WTC11 (cell line): ENCODE measurements around the gene CLMP. TPM values are rescaled to one million over a fixed set of nuclear protein-coding genes. Genes with fewer than 3 reads are reported as not detected.

Experiments
- ATAC-seq: fragments of 200-7000 bp; cut with Tn5 transposase; 2 replicates; pipeline ENCODE4 v1.10.0; 2021; ENCODE audit warnings: mild to moderate bottlenecking, moderate library complexity
- CTCF ChIA-PET: fragments of 300-600 bp; sonication (Branson Sonifier 250); formaldehyde crosslinking; loops from one replicate; lab custom pipeline; 2021; ENCODE audit warnings: antibody characterized with exemption; lab: Charles Lee
- POLR2A ChIA-PET: fragments of 350-600 bp; sonication (Branson Sonifier 250); formaldehyde crosslinking; loops from one replicate; lab custom pipeline; 2021; ENCODE audit warnings: antibody characterized with exemption; lab: Charles Lee
- DNase-seq: peaks from one replicate; pipeline ENCODE4 v3.0.0; 2021; ENCODE audit warnings: low spot score
- H3K27ac Mint-ChIP-seq: 2 replicates; pipeline ENCODE4 v1.8.0; 2021; ENCODE audit warnings: mixed read lengths
- H3K27me3 Mint-ChIP-seq: 2 replicates; pipeline ENCODE4 v1.8.0; 2021; ENCODE audit warnings: low read depth, mild to moderate bottlenecking, moderate library complexity, mixed read lengths
- H3K36me3 Mint-ChIP-seq: 2 replicates; pipeline ENCODE4 v1.8.0; 2021; ENCODE audit warnings: mixed read lengths
- H3K4me1 Mint-ChIP-seq: 2 replicates; pipeline ENCODE4 v1.8.0; 2022; ENCODE audit warnings: mixed read lengths
- H3K4me3 Mint-ChIP-seq: 2 replicates; pipeline ENCODE4 v1.8.0; 2021; ENCODE audit warnings: mild to moderate bottlenecking, moderate library complexity, mixed read lengths
- H3K9me3 Mint-ChIP-seq: 2 replicates; pipeline ENCODE4 v1.8.0; 2021; ENCODE audit warnings: mixed read lengths
- AFF4 ChIP-seq: sonication (generic); formaldehyde crosslinking; IDR thresholded peaks from 2 replicates; pipeline ENCODE4 v1.8.1; 2023; ENCODE audit warnings: mild to moderate bottlenecking, missing genetic modification reagents, borderline replicate concordance
- CBFB ChIP-seq: sonication (generic); formaldehyde crosslinking; IDR thresholded peaks from 2 replicates; pipeline ENCODE4 v1.8.1; 2022; ENCODE audit warnings: mild to moderate bottlenecking, low read depth, missing genetic modification reagents
- CREB1 ChIP-seq: sonication (generic); formaldehyde crosslinking; IDR thresholded peaks from 2 replicates; pipeline ENCODE4 v1.8.0; 2023; ENCODE audit warnings: mild to moderate bottlenecking, missing genetic modification reagents
- FOXJ3 ChIP-seq: sonication (generic); formaldehyde crosslinking; IDR thresholded peaks from 2 replicates; pipeline ENCODE4 v1.9.0; 2021; ENCODE audit warnings: missing genetic modification reagents, mild to moderate bottlenecking, borderline replicate concordance
- FOXP1 ChIP-seq: sonication (generic); formaldehyde crosslinking; IDR thresholded peaks from 2 replicates; pipeline ENCODE4 v1.8.0; 2022; ENCODE audit warnings: missing genetic modification reagents, mild to moderate bottlenecking, moderate library complexity, borderline replicate concordance
- KAT7 ChIP-seq: sonication (generic); formaldehyde crosslinking; IDR thresholded peaks from 2 replicates; pipeline ENCODE4 v1.8.1; 2023; ENCODE audit warnings: missing genetic modification reagents, mild to moderate bottlenecking, borderline replicate concordance
- MAX ChIP-seq: sonication (generic); formaldehyde crosslinking; IDR thresholded peaks from 2 replicates; pipeline ENCODE4 v1.8.0; 2022; ENCODE audit warnings: mild to moderate bottlenecking, missing genetic modification reagents
- MXD4 ChIP-seq: fragments of 250-450 bp; sonication (Bioruptor Pico); IDR thresholded peaks from 2 replicates; pipeline ENCODE4 v1.8.0; 2021; ENCODE audit warnings: mild to moderate bottlenecking, moderate library complexity, borderline replicate concordance
- NFATC4 ChIP-seq: fragments of 250-450 bp; sonication (Bioruptor Pico); IDR thresholded peaks from 2 replicates; pipeline ENCODE4 v1.9.0; 2021; ENCODE audit warnings: mild to moderate bottlenecking
- NFE2L1 ChIP-seq: sonication (generic); formaldehyde crosslinking; IDR thresholded peaks from 2 replicates; pipeline ENCODE4 v1.8.1; 2023; ENCODE audit warnings: missing genetic modification reagents
- NFYB ChIP-seq: sonication (generic); formaldehyde crosslinking; conservative IDR thresholded peaks from 2 replicates; pipeline ENCODE4 v1.8.0; 2022; ENCODE audit warnings: low read depth, missing genetic modification reagents
- PRRX2 ChIP-seq: fragments of 250-450 bp; sonication (Bioruptor Pico); IDR thresholded peaks from 2 replicates; pipeline ENCODE4 v1.8.0; 2021; ENCODE audit warnings: mild to moderate bottlenecking
- SMAD3 ChIP-seq: sonication (generic); formaldehyde crosslinking; IDR thresholded peaks from 2 replicates; pipeline ENCODE4 v1.8.0; 2022; ENCODE audit warnings: missing genetic modification reagents, mild to moderate bottlenecking, borderline replicate concordance
- SOX15 ChIP-seq: fragments of 250-450 bp; sonication (Bioruptor Pico); IDR thresholded peaks from 2 replicates; pipeline ENCODE4 v1.9.0; 2021; ENCODE audit warnings: mild to moderate bottlenecking
- ZNF396 ChIP-seq: fragments of 250-450 bp; sonication (Bioruptor Pico); IDR thresholded peaks from 2 replicates; pipeline ENCODE4 v1.8.0; 2021; ENCODE audit warnings: mild to moderate bottlenecking, moderate library complexity, borderline replicate concordance
- total RNA-seq: library from RNA; stranded (reverse); gene quantifications from 3 replicates; pipeline ENCODE4 v1.2.3, GENCODE V29; 2021
- TF ChIP-seq, protein P1 (sequence below): sonication (generic); formaldehyde crosslinking; conservative IDR thresholded peaks from 2 replicates; pipeline ENCODE4 v1.8.1; 2023; ENCODE audit warnings: mild to moderate bottlenecking, low read depth, missing genetic modification reagents, moderate library complexity
- TF ChIP-seq, protein P2 (sequence below): sonication (generic); formaldehyde crosslinking; IDR thresholded peaks from 2 replicates; pipeline ENCODE4 v1.8.1; 2023; ENCODE audit warnings: mild to moderate bottlenecking, moderate library complexity, missing genetic modification reagents

Gene CLMP
- total RNA-seq, 1 experiment from 2014 or later = 20.0 TPM

GRCh38 chr11:123214940-123215339, 19.9 kb upstream of the CLMP start (continued):
- no peak for TF ChIP-seq CBFB (CRISPR knock-in tag)

- no peak overlapping the region for H3K27ac Mint-ChIP-seq
- H3K4me3 Mint-ChIP-seq = no peak overlapping the region
- ATAC-seq (no peak), DNase-seq (no peak)
- TF ChIP-seq NFATC4 (no peak), MXD4 (no peak), SOX15 (CRISPR knock-in tag) (no peak), FOXJ3 (CRISPR knock-in tag) (no peak), ZNF396 (no peak), MAX (CRISPR knock-in tag) (no peak), CREB1 (no peak), NFYB (CRISPR knock-in tag) (no peak), AFF4 (no peak)
- TF ChIP-seq, protein P1, sequence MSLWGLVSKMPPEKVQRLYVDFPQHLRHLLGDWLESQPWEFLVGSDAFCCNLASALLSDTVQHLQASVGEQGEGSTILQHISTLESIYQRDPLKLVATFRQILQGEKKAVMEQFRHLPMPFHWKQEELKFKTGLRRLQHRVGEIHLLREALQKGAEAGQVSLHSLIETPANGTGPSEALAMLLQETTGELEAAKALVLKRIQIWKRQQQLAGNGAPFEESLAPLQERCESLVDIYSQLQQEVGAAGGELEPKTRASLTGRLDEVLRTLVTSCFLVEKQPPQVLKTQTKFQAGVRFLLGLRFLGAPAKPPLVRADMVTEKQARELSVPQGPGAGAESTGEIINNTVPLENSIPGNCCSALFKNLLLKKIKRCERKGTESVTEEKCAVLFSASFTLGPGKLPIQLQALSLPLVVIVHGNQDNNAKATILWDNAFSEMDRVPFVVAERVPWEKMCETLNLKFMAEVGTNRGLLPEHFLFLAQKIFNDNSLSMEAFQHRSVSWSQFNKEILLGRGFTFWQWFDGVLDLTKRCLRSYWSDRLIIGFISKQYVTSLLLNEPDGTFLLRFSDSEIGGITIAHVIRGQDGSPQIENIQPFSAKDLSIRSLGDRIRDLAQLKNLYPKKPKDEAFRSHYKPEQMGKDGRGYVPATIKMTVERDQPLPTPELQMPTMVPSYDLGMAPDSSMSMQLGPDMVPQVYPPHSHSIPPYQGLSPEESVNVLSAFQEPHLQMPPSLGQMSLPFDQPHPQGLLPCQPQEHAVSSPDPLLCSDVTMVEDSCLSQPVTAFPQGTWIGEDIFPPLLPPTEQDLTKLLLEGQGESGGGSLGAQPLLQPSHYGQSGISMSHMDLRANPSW (CRISPR knock-in tag) = no peak
- peaks cover 65% of the 10 kb centered on the region for H3K4me1 Mint-ChIP-seq
- H3K9me3 Mint-ChIP-seq = peaks cover 5% of the 10 kb centered on the region; the same call in 1 of the 2 replicates
- H3K36me3 Mint-ChIP-seq = no peaks in the 10 kb centered on the region
- ChIA-PET CTCF (no interaction called here), POLR2A (no interaction called here)
- no peaks in the 10 kb centered on the region for H3K27me3 Mint-ChIP-seq
Observed at GRCh38 chr11:123214396-123214795, 19.3 kb upstream of the CLMP start.

GRCh38 chr11:123213307-123213771, 18.3 kb upstream of the CLMP start:
- H3K9me3 Mint-ChIP-seq = peaks cover 5% of the 10 kb centered on the region; the same call in 1 of the 2 replicates
- no peak for DNase-seq
- peaks cover 5% of the 10 kb centered on the region for H3K27me3 Mint-ChIP-seq
- ChIA-PET POLR2A (no interaction called here), CTCF (interaction anchor here (1.7 to 2.1 kb wide), 2 partner anchors 34 to 48 kb away, joined by 5 to 8 read pairs; no protein-coding TSS in a partner anchor)
- H3K36me3 Mint-ChIP-seq = no peaks in the 10 kb centered on the region
- H3K4me3 Mint-ChIP-seq = no peak overlapping the region
- TF ChIP-seq NFE2L1 (CRISPR knock-in tag) (no peak), KAT7 (CRISPR knock-in tag) (no peak), SMAD3 (CRISPR knock-in tag) (no peak), FOXP1 (CRISPR knock-in tag) (no peak), PRRX2 (no peak)
- TF ChIP-seq, protein P1 (CRISPR knock-in tag) = no peak
- TF ChIP-seq, protein P2, sequence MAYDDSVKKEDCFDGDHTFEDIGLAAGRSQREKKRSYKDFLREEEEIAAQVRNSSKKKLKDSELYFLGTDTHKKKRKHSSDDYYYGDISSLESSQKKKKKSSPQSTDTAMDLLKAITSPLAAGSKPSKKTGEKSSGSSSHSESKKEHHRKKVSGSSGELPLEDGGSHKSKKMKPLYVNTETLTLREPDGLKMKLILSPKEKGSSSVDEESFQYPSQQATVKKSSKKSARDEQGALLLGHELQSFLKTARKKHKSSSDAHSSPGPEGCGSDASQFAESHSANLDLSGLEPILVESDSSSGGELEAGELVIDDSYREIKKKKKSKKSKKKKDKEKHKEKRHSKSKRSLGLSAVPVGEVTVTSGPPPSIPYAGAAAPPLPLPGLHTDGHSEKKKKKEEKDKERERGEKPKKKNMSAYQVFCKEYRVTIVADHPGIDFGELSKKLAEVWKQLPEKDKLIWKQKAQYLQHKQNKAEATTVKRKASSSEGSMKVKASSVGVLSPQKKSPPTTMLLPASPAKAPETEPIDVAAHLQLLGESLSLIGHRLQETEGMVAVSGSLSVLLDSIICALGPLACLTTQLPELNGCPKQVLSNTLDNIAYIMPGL (CRISPR knock-in tag) = no peak
- H3K27ac Mint-ChIP-seq = no peak overlapping the region
- no peak for ATAC-seq
- peaks cover 57% of the 10 kb centered on the region for H3K4me1 Mint-ChIP-seq
